Astrocyte of the hippocampus (primary cell): ENCODE measurements around the gene CCDC154.
"Not testable (repeated sequence)": the region's sequence is repeated elsewhere in the genome, so short reads cannot be mapped to it uniquely, and the experiment has no call there.

Source experiments
- DNase-seq: peaks from one replicate; pipeline ENCODE4 v3.0.0; 2011; ENCODE audit warnings: low read depth, low spot score

CCDC154 gene

GRCh38 chr16:1455190-1456171 is 11.1 kb upstream of the CCDC154 start:
- DNase-seq = no peak

GRCh38 chr16:1454561-1454960 is 10.2 kb upstream of the CCDC154 start:
- no peak for DNase-seq

- DNase-seq = no peak
Observed at GRCh38 chr16:1453316-1453715, 9.0 kb upstream of the CCDC154 start.

- no peak for DNase-seq
Observed at GRCh38 chr16:1452530-1452929, 8.2 kb upstream of the CCDC154 start.

- DNase-seq = no peak
Observed at GRCh38 chr16:1451702-1452392, 7.5 kb upstream of the CCDC154 start.

GRCh38 chr16:1450841-1451240 is 6.5 kb upstream of the CCDC154 start:
- DNase-seq = no peak

GRCh38 chr16:1450218-1450617 is 5.9 kb upstream of the CCDC154 start:
- no peak for DNase-seq

- DNase-seq = no peak
Observed at GRCh38 chr16:1449201-1449788, 4.9 kb upstream of the CCDC154 start.

GRCh38 chr16:1448536-1449116 is 4.3 kb upstream of the CCDC154 start:
- DNase-seq = no peak

GRCh38 chr16:1447965-1448364 is 3.6 kb upstream of the CCDC154 start:
- no peak for DNase-seq

GRCh38 chr16:1446296-1447080 is 2.1 kb upstream of the CCDC154 start:
- no peak for DNase-seq

- DNase-seq = no peak
Observed at GRCh38 chr16:1445518-1446203, 1.3 kb upstream of the CCDC154 start.

- DNase-seq = no peak
Observed at GRCh38 chr16:1444730-1445517, 568 bp upstream of the CCDC154 start.

GRCh38 chr16:1443403-1443973 is 868 bp downstream of the CCDC154 start:
- no peak for DNase-seq

- no peak for DNase-seq
Observed at GRCh38 chr16:1442697-1443096, 1.7 kb downstream of the CCDC154 start.

GRCh38 chr16:1441391-1441829 is 2.9 kb downstream of the CCDC154 start:
- no peak for DNase-seq

GRCh38 chr16:1439699-1440074 is 4.7 kb downstream of the CCDC154 start:
- not testable (repeated sequence) for DNase-seq

- no peak for DNase-seq
Observed at GRCh38 chr16:1439058-1439698, 5.2 kb downstream of the CCDC154 start.
